ENCODE measurements around the gene TMC1.
A peak's percentile ranks its signal among the peaks of the same experiment; 100 is the strongest.
"Not testable (repeated sequence)": the region's sequence is repeated elsewhere in the genome, so short reads cannot be mapped to it uniquely, and the experiment has no call there.

The TMC1 gene

DNA sequence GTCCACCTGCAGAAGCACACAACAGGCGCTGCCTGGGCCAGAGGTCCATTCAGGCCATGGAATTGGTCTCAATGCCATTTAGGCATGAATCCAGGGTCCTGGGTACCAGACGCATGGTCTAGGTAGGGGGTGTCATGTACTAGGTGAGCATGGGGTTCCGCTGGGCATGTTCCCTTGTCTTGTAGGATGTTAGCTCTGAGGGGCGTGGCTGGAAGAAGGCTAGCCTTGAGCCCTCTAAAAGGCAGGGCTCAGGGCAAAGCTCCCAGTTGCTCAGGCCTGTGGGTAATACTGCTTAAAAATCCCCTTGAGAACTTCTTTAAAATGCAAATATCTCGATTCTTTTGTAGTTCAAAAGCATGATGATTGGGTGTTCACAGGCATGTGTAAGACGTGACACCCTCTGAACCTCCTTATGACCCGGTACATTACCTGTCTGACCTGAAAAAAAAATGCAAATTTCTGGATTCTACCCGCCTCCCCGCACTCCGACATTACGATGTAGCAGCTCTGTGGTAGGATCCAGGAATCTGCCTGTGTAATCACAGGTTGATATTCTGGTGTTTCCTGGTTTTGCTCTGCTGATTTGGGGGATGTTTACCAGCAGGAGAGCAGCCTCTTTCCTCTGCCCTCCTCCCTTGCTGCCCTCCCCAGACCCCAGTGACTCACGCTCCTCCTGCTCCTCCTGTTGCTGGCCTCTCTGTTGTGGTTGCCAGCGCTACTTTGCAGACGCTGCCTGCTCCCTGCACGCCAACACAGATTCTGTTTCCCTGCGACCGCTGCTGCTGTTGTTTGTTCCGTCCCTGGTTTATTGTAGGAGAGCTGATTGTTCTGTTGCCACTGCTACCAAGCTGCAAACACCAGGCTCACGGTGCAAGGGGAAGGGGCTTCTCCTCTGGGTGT lies 5.7 kb downstream of the TMC1 start:
- peak; percentile 83 for DNase-seq (ENCODE audit: low spot score)

DNA sequence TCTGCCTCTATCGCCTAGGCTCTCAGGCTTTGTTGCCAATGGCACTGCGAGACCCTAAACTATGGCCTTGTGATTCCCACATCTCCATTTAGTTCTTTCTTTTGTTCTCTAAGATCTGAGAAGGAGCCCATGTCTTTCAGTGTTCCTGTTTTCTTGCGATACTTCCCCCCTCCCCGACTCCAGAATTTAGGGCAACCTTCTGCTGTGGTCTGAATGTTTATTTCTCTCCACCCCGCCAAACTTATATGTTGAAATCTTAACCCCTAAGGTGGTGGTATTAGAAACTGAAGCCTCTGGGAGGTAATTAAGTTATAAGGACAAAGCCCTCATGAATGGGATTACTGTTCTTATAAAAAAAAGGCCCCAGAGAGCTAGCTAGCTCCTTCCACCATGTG lies 6.4 kb downstream of the TMC1 start:
- DNase-seq (ENCODE audit: low spot score): peak; percentile 6

DNA sequence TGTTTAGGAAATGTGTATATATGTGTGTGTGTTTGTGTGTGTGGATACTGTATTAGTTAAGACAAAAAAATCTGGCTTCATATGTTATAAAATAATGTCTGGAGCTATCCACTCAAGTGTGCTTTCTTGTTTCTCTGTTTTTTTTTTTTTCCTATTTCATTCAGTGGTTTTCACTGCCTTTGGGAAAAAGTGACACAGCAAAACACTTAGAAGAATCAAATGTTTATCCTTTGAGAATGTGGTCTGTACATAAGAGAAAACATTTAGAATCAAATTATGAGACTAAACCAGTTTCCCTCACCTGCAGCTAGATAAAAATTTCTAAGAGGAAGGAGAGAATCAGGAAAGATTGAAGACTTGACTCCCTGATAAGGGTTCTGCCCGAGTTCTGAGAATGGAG lies 8.1 kb downstream of the TMC1 start:
- DNase-seq (ENCODE audit: low spot score): no peak

DNA sequence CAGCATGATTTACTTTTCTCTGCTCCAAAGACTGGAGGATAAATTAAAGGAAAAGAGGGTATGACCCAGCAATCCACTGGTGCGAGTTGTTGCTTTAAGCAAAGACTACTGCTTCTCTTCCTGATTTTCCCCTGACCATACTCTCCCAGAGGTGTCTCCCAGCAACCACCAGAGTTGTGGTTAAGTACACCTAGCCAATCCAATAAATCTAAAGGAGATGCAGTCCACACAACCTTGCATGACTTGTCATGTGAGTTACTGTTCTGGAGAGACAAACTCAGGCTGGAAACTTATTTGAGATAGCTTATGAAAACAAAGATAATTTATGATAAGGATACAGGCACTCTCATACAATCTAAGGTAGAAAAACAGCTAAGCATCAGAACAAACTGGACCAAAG lies 11.9 kb downstream of the TMC1 start:
- no peak for DNase-seq (ENCODE audit: low spot score)

DNA sequence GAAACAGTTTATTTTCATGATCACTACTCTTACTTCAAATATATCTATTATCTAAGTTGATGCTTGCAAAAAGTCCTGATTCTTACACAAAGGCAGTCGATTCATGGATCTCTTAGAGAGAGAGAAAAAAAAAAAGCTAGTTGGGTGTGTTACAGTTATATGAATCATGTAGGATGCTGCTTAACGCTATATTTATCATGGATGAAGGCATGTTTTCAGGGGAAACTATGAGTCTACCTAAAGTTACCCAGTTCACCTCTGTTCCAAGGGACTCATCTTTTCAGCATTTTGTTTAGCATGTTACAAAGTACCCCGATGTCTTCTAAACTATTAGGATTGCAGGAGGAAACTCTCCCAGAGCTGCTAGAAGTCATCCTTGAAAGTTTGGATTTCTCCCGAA lies 13.5 kb downstream of the TMC1 start:
- no peak for DNase-seq (ENCODE audit: low spot score)

DNA sequence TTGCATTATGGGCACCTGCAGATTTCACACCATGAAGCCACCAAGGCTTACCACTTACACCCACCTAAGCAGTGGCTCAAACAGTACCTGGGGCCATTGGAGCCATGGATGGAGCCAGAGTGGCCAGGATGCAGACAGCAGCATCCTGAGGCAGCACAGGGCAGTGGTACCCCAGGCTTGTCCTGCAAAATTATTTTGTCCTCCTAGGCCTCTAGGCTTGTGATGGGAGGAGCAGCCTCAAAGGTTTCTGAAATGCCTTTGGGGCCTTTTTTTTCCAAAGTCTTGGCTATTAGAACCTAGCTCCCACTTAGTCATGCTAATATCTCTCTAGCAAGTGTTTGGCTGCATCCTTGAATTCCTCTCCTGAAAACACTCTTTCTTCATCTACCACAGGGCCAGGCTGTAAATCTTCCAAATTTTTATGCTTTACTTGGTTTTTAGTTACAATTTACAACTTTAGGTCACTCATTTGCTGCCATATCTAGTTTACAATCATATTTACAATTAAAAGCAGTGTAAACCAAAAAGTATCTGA lies 15.7 kb downstream of the TMC1 start:
- DNase-seq (ENCODE audit: low spot score): no peak

DNA sequence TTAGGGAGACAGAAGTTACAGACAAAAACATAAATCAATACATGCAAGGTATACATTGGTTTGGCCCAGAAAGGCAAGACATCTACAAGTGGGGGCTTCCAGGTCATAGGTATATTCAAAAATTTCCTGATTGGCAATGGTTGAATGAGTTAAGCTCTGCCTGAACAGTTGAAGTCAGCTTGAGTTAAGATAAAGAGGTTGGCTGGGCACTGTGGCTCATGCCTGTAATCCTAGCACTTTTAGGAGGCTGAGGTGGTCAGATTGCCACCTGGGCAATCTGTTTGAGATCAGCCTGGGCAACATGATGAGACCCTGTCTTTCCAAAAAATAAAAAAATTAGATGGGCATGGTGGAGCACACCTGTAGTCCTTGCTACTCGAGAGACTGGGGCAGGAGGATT lies 16.3 kb downstream of the TMC1 start:
- DNase-seq (ENCODE audit: low spot score): no peak

DNA sequence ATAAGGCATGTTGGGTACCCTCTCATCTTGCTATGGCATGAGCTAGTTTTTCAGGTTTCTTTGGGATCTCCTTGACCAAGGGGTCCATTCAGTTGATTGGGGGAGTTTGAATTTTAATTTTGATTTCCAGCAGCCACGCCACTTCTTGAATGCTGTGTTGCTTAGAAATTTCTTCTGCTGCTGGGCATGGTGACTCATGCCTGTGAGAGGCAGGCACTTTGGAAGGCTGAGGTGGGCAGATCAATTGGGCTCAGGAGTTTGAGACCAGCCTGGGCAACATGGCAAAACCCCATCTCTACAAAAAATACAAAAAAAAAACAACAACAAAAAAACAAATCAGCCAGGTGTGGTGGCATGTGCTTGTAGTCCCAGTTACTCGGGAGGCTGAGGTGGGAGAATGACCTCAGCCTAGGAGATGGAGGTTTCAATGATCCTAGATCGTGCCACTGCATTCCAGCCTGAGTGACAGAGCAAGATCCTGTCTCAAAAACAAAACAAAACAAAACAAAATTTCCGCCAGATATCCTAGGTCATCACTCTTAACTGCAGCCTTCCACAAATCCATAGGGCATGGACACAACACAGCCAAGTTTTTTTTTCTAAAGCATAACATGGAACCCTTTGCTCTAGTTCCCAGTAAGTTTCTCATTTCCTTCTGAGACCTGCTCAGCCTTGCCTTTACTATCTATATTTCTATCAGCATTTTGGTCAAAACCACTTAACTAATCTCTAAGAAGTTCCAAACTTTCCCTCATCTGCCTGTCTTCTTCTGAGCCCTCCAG lies 17.7 kb downstream of the TMC1 start:
- no peak for DNase-seq (ENCODE audit: low spot score)

DNA sequence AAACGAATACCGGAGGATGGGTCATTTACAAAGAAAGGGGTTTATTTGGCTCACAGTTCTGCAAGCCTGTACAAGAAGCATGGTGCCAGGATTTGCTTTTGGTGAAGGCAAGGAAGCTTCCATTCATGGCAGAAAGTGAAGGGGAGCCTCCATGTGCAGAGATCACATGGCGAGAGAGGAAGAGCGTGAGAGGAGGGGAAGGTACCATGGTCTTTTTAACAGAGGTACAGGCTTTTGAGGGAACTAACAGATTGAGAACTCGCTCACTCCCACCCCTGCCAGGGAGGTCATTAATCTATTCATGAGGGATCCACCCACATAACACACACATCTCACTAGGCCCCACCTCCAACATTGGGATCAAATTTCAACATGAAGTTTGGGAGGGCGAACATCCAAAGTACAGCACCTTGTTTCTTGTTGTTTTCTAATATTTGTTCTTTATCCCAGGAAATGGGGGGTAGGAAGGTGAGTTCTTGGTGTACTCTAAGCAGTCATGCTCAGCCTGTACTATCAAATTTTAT lies 18.5 kb downstream of the TMC1 start:
- no peak for DNase-seq (ENCODE audit: low spot score)

DNA sequence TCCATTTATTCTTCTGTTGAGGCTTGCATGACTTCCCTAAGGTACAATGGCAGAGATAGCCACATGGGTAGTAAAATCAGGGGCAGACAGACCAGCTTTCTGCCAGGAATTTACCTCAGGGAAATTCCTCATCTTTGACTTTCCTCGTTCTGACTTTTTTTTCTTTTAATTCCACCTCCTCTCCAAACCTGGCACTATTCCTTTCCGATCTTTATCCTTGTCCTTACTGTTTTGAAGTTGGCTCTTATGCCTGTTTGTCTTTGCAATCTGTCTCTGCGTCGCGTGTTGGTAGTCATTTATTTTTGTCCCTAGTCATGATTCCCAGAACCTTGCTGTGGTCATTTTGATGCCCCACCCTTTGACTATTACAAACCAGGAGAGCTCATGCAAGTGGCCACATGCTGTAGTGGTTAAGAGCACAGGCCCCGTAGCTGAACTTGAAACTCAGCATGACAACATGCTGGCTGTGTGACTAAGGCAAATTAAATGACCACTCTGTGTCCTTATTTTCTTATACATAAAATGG lies 19.0 kb downstream of the TMC1 start:
- DNase-seq (ENCODE audit: low spot score): no peak

DNA sequence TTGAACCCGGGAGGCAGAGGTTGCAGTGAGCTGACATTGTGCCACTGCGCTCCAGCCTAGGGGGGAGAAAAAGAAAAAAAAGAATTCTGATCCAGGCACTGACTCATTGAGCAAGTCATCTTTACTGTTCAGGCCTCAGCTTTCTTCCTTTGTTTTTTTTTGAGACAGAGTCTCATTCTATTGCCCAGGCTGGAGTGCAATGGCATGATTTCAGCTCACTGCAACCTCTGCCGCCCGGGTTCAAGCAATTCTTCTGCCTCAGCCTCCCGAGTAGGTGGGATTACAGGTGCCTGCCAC lies 21.1 kb downstream of the TMC1 start:
- DNase-seq (ENCODE audit: low spot score): not testable (repeated sequence)

DNA sequence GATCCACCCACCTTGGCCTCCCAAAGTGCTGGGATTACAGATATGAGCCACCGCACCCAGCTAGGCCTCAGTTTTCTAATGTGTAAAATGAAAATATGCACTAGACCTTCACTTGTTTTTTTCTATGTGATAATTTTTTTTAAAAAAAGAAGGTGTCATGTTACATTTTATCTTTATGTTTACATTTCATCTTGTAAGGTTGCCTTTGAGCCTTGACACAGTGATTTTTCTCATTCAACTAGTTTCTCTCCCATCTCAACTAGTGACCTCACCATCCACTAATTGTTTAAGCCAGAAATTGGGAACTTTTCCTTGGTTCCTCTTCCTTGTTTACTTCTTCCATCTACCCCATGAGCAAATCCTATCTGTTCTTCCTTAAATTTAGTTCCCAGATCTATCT lies 21.5 kb downstream of the TMC1 start:
- no peak for DNase-seq (ENCODE audit: low spot score)

DNA sequence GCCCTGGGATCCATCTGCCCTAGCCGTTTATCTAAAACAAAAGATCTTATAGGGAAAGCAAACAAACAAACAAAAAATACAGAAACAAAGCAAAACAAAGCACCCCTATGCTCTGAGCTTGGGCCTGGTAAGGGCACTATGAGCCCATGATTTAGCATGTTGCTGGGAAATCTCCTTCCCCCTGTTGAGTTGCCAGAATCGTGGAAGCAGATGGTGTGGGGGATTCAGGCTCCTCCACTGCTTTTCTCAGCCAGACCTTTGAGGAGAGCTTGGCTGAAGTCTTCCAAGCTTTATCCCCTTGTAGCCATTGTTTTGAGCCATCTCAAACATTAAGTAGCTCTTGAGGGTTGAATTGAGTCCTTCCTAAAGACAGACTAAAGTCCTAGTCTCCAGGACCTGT lies 29.9 kb downstream of the TMC1 start:
- DNase-seq (ENCODE audit: low spot score): no peak

DNA sequence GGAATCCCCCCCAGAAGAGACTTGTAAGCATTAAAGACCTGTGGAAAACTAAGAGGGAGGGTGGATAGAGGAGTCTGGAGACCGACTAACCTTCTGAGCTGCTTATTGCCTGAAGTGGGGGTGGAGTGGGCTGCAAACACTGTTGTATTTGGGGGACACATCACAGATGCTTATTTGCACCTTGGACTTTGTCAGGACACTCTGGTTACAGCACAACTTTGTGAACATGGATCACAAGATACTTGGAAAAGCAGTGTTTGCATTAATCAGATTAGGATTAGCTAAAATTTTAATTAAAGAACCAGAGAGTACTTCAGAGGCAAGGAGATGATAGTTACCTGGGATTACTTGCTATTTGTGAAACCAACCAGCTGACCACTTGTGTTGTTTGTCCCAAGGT lies 30.9 kb downstream of the TMC1 start:
- DNase-seq (ENCODE audit: low spot score): no peak

DNA sequence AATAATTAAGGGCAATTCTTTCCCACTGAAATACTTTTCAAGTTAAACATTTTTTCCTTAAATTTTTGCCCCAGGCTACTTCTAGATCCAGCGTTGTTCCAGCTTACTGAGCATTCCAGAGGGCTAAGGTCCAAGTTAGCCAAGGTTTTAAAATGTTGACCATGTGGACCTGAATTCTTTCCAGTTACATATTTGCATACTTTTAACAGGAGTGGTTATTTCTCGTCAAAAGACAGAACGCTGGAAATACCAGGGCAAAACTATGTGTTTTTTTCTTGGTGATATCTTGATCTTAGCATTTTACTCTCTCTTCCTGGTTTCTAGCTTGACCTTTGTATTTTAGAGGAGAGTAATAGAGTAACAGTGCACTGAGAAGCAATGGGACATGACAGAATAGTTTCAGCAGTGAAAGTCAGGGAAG lies 32.8 kb downstream of the TMC1 start:
- no peak for DNase-seq (ENCODE audit: low spot score)

DNA sequence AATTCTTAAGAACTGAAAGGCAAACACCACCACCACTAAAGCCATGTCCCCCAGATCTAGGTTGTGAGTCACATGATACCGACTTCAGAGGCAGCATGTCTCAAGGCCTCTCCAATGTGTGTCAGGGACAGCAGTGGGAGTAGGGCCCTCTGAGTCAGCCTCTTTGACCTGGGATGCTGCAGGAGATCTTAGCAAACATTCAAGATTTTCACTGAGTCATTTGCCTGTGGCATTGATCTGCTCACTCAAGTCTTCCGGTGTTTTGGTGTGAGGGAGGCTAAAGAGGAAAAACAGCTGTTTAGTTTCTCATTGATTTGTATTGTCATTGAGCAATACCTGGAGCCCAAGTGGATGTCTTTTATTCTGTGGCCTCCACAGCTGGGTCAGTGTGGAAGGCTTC lies 36.1 kb downstream of the TMC1 start:
- DNase-seq (ENCODE audit: low spot score): peak; percentile 42

DNA sequence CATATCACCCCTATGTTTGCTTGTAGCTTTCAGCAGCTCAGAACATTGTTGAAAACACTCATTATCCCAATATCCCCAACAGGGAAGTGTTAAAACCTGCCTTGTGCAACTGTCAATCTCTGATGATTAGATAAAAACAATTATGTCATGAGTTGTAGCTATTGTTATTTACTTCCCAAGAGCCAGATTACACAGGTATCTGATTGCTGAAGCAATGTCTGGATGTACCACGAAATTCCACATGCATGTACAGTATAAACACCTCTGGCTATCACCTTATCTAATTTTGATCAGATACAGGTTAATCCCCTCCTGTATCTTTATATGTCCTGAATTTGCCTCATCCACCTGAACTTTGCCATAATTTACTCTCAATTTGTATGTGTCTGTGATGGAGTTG lies 38.7 kb downstream of the TMC1 start:
- DNase-seq (ENCODE audit: low spot score): no peak

DNA sequence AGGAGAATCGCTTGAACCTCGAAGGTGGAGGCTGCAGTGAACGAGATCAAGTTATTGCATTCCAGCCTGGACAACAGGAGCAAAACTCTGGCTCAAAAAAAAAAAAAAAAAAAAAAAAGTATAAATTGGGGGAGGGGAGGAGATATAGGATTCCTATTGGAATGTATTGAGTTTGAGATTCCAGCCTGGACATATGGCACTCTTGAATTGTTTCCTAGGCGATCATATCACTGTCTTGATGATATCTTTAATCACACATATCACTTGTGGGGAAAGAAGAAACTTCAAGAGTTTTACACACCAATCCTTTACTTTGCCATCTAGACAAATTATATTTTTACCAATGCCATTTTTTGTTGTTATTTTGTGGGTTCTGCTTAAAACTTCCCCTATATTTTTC lies 42.4 kb downstream of the TMC1 start:
- no peak for DNase-seq (ENCODE audit: low spot score)

DNA sequence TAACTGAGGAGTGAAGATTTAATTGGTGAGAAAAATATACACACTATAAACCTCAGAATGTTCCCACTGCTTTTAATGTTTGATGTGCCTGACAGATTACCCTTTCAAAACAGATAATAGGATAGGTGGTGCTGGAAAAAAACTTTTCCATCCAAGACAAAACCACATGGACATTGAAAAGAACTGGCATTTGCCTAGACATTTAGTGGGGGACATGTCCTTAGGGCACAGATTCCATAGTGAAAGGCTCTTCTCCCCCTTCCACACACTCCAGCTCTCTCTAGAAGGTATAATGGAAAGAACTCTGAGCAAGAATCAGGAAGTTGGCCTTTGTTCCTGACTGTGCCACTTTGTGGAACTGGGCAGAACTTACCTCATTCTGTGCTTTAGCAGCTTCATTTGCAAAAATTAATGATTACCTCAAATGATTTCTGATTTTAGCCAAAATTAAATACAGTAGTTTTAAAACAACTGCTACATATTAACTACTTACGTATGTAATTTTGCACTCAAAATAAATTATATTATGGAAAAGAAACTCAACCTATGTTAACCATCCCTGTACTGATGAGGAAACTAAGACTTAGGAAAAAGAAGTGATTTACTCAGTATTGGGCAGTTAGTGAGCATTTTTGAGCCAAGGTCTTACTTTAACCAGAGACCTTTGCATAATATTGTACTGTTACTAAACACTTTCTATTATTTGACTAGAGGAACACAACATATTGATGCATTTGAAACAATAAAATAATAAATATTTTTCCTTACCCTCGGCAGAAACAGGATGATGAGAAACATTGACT lies 43.3 kb downstream of the TMC1 start:
- no peak for DNase-seq (ENCODE audit: low spot score)

DNA sequence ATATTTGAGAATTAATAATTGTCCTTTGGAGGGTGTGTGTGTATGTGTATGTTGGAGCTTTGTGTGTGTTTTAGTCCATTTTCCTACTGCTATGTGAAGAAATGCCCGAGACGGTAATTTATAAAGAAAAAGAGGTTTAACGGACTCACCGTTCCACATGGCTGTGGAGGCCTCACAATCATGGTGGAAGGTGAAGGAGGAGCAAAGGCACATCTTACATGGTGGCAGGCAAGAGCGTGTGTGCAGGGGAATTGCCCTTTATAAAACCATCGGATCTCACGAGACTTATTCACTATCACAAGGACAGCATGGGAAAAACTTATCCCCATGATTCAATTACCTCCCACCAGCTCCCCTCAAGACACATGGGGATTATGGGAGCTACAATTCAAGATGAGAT lies 44.1 kb downstream of the TMC1 start:
- DNase-seq (ENCODE audit: low spot score): no peak

DNA sequence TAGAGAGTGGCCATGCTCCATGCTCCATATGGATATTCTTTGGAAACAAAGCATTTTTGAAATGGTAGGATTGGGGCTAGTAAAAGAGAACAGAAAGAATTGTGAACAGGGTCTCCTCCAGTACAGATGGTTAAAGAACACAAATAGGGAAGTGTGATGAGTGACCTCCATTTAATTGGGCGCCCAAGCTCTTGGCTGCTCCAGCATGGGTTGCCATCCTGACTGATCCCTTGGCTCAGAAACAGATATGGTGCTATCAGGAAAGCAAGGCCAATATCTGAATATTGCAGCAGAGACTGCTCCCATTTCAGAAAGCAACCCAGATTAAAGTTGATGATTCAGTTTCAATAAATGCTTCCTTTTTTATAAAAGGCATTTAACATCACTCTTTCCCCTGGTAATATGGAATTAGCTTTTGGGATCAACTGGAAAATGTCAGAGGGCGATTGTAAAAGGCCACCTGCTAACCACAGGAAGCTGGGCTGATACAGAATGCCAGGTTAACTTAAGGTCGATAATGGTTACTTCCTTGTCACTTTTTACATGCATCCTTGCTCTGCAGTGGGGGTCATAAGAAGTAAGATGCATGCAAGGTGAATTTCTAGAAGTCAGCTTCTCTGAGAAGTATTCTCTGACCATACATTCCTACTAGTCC lies 52.9 kb downstream of the TMC1 start:
- DNase-seq (ENCODE audit: low spot score): no peak

DNA sequence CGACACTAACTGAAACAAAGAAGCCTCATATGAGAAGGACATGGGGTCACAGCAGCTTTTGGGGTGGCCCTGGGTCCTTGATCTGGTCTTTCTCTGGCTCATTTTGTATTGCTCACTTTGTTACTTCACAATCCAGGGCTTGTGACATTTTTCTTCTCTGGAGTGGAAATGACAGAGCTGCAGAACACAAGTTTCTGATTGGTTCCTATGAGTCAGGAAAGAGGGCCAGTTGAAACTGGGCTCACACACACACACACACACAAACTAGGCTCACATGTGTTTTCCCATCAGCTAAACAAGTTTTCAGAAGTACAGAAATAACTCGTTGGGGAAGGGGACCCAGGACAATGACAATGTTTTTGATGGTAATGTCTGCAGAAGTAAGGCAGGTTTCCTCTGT lies 54.3 kb downstream of the TMC1 start:
- DNase-seq (ENCODE audit: low spot score): no peak

Data from CD4-positive, alpha-beta T cell treated with Interleukin-2 at 100 ng/mL for 4 hours (primary cell).